LHCN-M2 (cell line): ENCODE measurements around the gene RGL4. TPM values are rescaled to one million over a fixed set of nuclear protein-coding genes. Genes with fewer than 3 reads are reported as not detected.

Source experiments
- DNase-seq: peaks from one replicate; pipeline ENCODE4 v3.0.0-alpha.2; 2012; ENCODE audit warnings: low read depth
- total RNA-seq: library from RNA; depleted of rRNA; stranded (reverse); fragments of >200 nt; gene quantifications from 2 replicates; pipeline ENCODE4 v1.2.3, GENCODE V29; 2014; rRNA removed

RGL4 gene
- total RNA-seq, 1 experiment from 2014 or later: not detected

- DNase-seq: peak; percentile 31
These were observed 51.9 kb downstream of the RGL4 start for GRCh38 chr22:23742505-23743264.

GRCh38 chr22:23743303-23743705 is 52.5 kb downstream of the RGL4 start:
- DNase-seq: no peak

- DNase-seq: no peak
These were observed 53.2 kb downstream of the RGL4 start for GRCh38 chr22:23744001-23744400.

GRCh38 chr22:23744485-23744884 is 53.7 kb downstream of the RGL4 start:
- no peak for DNase-seq

- DNase-seq: no peak
These were observed 55.0 kb downstream of the RGL4 start for GRCh38 chr22:23745791-23746190.

Other genes starting within 250 kb of the RGL4 start
- gene IGLL1, start 110.7 kb upstream of the RGL4 start, total RNA-seq: not detected in 2 replicates
- gene DRICH1, start 58.7 kb upstream of the RGL4 start, total RNA-seq: not detected in 2 replicates
- gene ZNF70, start 60.1 kb downstream of the RGL4 start, total RNA-seq: 2.2 TPM in 2 replicates
- not detected in 2 replicates for gene VPREB3, start 63.4 kb downstream of the RGL4 start, total RNA-seq
- gene C22orf15, start 72.0 kb downstream of the RGL4 start, total RNA-seq: 0.06 TPM in 1 of 2 replicates, not detected in the other
- 0.19 and 0.46 TPM in 2 replicates for gene CHCHD10, start 77.0 kb downstream of the RGL4 start, total RNA-seq
- 5.5 and 7.1 TPM in 2 replicates for gene MMP11, start 81.8 kb downstream of the RGL4 start, total RNA-seq
- 77.1 and 90.0 TPM in 2 replicates for gene SMARCB1, start 96.0 kb downstream of the RGL4 start, total RNA-seq
- 0.23 TPM in 1 of 2 replicates, not detected in the other for gene DERL3, start 148.0 kb downstream of the RGL4 start, total RNA-seq
- gene SLC2A11, start 166.9 kb downstream of the RGL4 start, total RNA-seq: 6.5 and 8.6 TPM in 2 replicates
- 512 and 577 TPM in 2 replicates for gene MIF, start 203.4 kb downstream of the RGL4 start, total RNA-seq